HUES64 (cell line): Measurements from ENCODE around the gene ARFGAP3.
A peak's percentile ranks its signal among the peaks of the same experiment; 100 is the strongest.

Source experiments
- H3K27ac ChIP-seq: 2 replicates; pipeline ENCODE4 v1.7.0; 2013; ENCODE audit warnings: low read depth, low read length, inconsistent platforms
- H3K27me3 ChIP-seq: 2 replicates; pipeline ENCODE4 v1.6.1; 2013; ENCODE audit warnings: mild to moderate bottlenecking, low read length; ENCODE audit not compliant: insufficient read depth
- H3K36me3 ChIP-seq: 2 replicates; pipeline ENCODE4 v1.6.1; 2013; ENCODE audit warnings: mild to moderate bottlenecking, low read length; ENCODE audit not compliant: insufficient read depth
- H3K4me1 ChIP-seq: 2 replicates; pipeline ENCODE4 v1.6.1; 2013; ENCODE audit warnings: mild to moderate bottlenecking, low read length, moderate library complexity; ENCODE audit not compliant: insufficient read depth
- H3K4me3 ChIP-seq: 2 replicates; pipeline ENCODE4 v1.5.1; 2013; ENCODE audit warnings: mild to moderate bottlenecking, low read length, moderate library complexity
- H3K9ac ChIP-seq: 2 replicates; pipeline ENCODE4 v1.6.1; 2013; ENCODE audit warnings: mild to moderate bottlenecking, low read depth, low read length
- H3K9me3 ChIP-seq: 2 replicates; pipeline ENCODE4 v1.6.1; 2013; ENCODE audit warnings: low read depth, low read length; ENCODE audit not compliant: insufficient read depth
- WGBS: fragments of 150-250, 120-280 bp; methylation state at CpG from one replicate; pipeline ENCODE4 v1.1.7; 2013; ENCODE audit warnings: missing lambda C conversion rate; 5-methylcytosine and 5-hydroxymethylcytosine counted together

Gene ARFGAP3

GRCh38 chr22:42883970-42884369, 26.9 kb upstream of the ARFGAP3 start:
- Histone ChIP-seq H3K27me3 (no peaks in the 10 kb centered on the region), H3K9me3 (no peaks in the 10 kb centered on the region), H3K4me1 (peaks cover 3% of the 10 kb centered on the region; the same call in 1 of the 2 replicates), H3K27ac (no peak overlapping the region), H3K36me3 (peaks cover 85% of the 10 kb centered on the region), H3K9ac (no peak overlapping the region), H3K4me3 (no peak overlapping the region)
- WGBS = 95% methylated on average over 9 of the region's 9 CpGs

- H3K27me3 ChIP-seq = no peaks in the 10 kb centered on the region
- H3K4me3 ChIP-seq = no peak overlapping the region
- no peak overlapping the region for H3K27ac ChIP-seq
- WGBS = 92% methylated on average over 8 of the region's 8 CpGs
- H3K9ac ChIP-seq = no peak overlapping the region
- H3K36me3 ChIP-seq = peaks cover 85% of the 10 kb centered on the region
- peaks cover 3% of the 10 kb centered on the region; the same call in 1 of the 2 replicates for H3K4me1 ChIP-seq
- H3K9me3 ChIP-seq = no peaks in the 10 kb centered on the region
Observed at GRCh38 chr22:42883121-42883520, 26.0 kb upstream of the ARFGAP3 start.

- Histone ChIP-seq H3K27ac (peak overlapping the region; percentile 52), H3K27me3 (no peaks in the 10 kb centered on the region), H3K36me3 (peaks cover 87% of the 10 kb centered on the region), H3K4me3 (no peak overlapping the region), H3K4me1 (peaks cover 3% of the 10 kb centered on the region; the same call in 1 of the 2 replicates), H3K9ac (no peak overlapping the region), H3K9me3 (no peaks in the 10 kb centered on the region)
- 74% methylated on average over 10 of the region's 10 CpGs for WGBS
Observed at GRCh38 chr22:42881982-42882656, 25.0 kb upstream of the ARFGAP3 start.

GRCh38 chr22:42881298-42881697, 24.2 kb upstream of the ARFGAP3 start:
- Histone ChIP-seq H3K27ac (no peak overlapping the region), H3K36me3 (peaks cover 88% of the 10 kb centered on the region)
- 95% methylated on average over 12 of the region's 12 CpGs for WGBS

GRCh38 chr22:42880815-42881214, 23.7 kb upstream of the ARFGAP3 start:
- no peak overlapping the region for H3K27ac ChIP-seq
- no peaks in the 10 kb centered on the region for H3K9me3 ChIP-seq
- no peaks in the 10 kb centered on the region for H3K27me3 ChIP-seq
- peaks cover 3% of the 10 kb centered on the region; the same call in 1 of the 2 replicates for H3K4me1 ChIP-seq
- H3K4me3 ChIP-seq = no peak overlapping the region
- H3K9ac ChIP-seq = no peak overlapping the region
- peaks cover 90% of the 10 kb centered on the region for H3K36me3 ChIP-seq
- WGBS = 90% methylated on average over 8 of the region's 8 CpGs

More at GRCh38 chr22:42881298-42881697, 24.2 kb upstream of the ARFGAP3 start:
- Histone ChIP-seq H3K4me1 (peaks cover 3% of the 10 kb centered on the region; the same call in 1 of the 2 replicates), H3K9me3 (no peaks in the 10 kb centered on the region), H3K9ac (no peak overlapping the region), H3K4me3 (no peak overlapping the region), H3K27me3 (no peaks in the 10 kb centered on the region)

- peaks cover 92% of the 10 kb centered on the region for H3K36me3 ChIP-seq
- H3K27ac ChIP-seq = no peak overlapping the region
- H3K4me3 ChIP-seq = no peak overlapping the region
- no peak overlapping the region for H3K9ac ChIP-seq
- no peaks in the 10 kb centered on the region for H3K9me3 ChIP-seq
- WGBS = 92% methylated on average over 14 of the region's 14 CpGs
- no peaks in the 10 kb centered on the region for H3K27me3 ChIP-seq
- peaks cover 3% of the 10 kb centered on the region; the same call in 1 of the 2 replicates for H3K4me1 ChIP-seq
Observed at GRCh38 chr22:42879371-42880021, 22.4 kb upstream of the ARFGAP3 start.

GRCh38 chr22:42878561-42879305, 21.7 kb upstream of the ARFGAP3 start:
- Histone ChIP-seq H3K4me1 (peaks cover 3% of the 10 kb centered on the region; the same call in 1 of the 2 replicates), H3K9ac (no peak overlapping the region), H3K36me3 (peaks cover 93% of the 10 kb centered on the region), H3K4me3 (no peak overlapping the region), H3K27ac (no peak overlapping the region), H3K27me3 (no peaks in the 10 kb centered on the region), H3K9me3 (no peaks in the 10 kb centered on the region)
- 93% methylated on average over 22 of the region's 22 CpGs for WGBS

- Histone ChIP-seq H3K36me3 (peaks cover 92% of the 10 kb centered on the region), H3K4me1 (peaks cover 3% of the 10 kb centered on the region; the same call in 1 of the 2 replicates), H3K27me3 (no peaks in the 10 kb centered on the region), H3K9ac (no peak overlapping the region), H3K9me3 (no peaks in the 10 kb centered on the region), H3K4me3 (no peak overlapping the region), H3K27ac (no peak overlapping the region)
- 87% methylated on average over 12 of the region's 12 CpGs for WGBS
Observed at GRCh38 chr22:42877597-42878340, 20.7 kb upstream of the ARFGAP3 start.

GRCh38 chr22:42877158-42877557, 20.1 kb upstream of the ARFGAP3 start:
- no peaks in the 10 kb centered on the region for H3K27me3 ChIP-seq
- peaks cover 92% of the 10 kb centered on the region for H3K36me3 ChIP-seq

GRCh38 chr22:42876041-42876440, 19.0 kb upstream of the ARFGAP3 start:
- H3K4me3 ChIP-seq = no peak overlapping the region
- H3K27me3 ChIP-seq = no peaks in the 10 kb centered on the region
- 96% methylated on average over 17 of the region's 17 CpGs for WGBS
- no peaks in the 10 kb centered on the region for H3K9me3 ChIP-seq
- no peak overlapping the region for H3K27ac ChIP-seq
- no peak overlapping the region for H3K9ac ChIP-seq
- no peaks in the 10 kb centered on the region for H3K4me1 ChIP-seq
- peaks cover 91% of the 10 kb centered on the region for H3K36me3 ChIP-seq

More at GRCh38 chr22:42877158-42877557, 20.1 kb upstream of the ARFGAP3 start:
- H3K9ac ChIP-seq = no peak overlapping the region
- peaks cover 2% of the 10 kb centered on the region; the same call in 1 of the 2 replicates for H3K4me1 ChIP-seq
- no peak overlapping the region for H3K4me3 ChIP-seq
- H3K27ac ChIP-seq = no peak overlapping the region
- WGBS = 94% methylated on average over 8 of the region's 8 CpGs
- H3K9me3 ChIP-seq = no peaks in the 10 kb centered on the region
